NCI-H1105 treated with DMSO at 0.1 percent for 48 hours (cell line): ENCODE results near the gene MRPL41.
"Not testable (repeated sequence)": the region's sequence is repeated elsewhere in the genome, so short reads cannot be mapped to it uniquely, and the experiment has no call there.

Experiments
- DNase-seq: peaks from one replicate; lab custom pipeline; 2025; lab: John Stamatoyannopoulos, UW

MRPL41 gene

GRCh38 chr9:137553654-137554053 lies 2.0 kb downstream of the MRPL41 start:
- not testable (repeated sequence) for DNase-seq

GRCh38 chr9:137554349-137554748 lies 2.7 kb downstream of the MRPL41 start:
- DNase-seq = no peak

GRCh38 chr9:137555179-137555578 lies 3.5 kb downstream of the MRPL41 start:
- DNase-seq = no peak

GRCh38 chr9:137556069-137556838 lies 4.6 kb downstream of the MRPL41 start:
- no peak for DNase-seq

- DNase-seq = no peak
Measured at GRCh38 chr9:137558127-137558526, 6.4 kb downstream of the MRPL41 start.

GRCh38 chr9:137564134-137564533 lies 12.5 kb downstream of the MRPL41 start:
- DNase-seq = no peak

GRCh38 chr9:137564817-137565411 lies 13.2 kb downstream of the MRPL41 start:
- DNase-seq = no peak

GRCh38 chr9:137568445-137568844 lies 16.8 kb downstream of the MRPL41 start:
- DNase-seq = not testable (repeated sequence)

GRCh38 chr9:137569609-137570203 lies 18.0 kb downstream of the MRPL41 start:
- DNase-seq = no peak

GRCh38 chr9:137570566-137570965 lies 18.9 kb downstream of the MRPL41 start:
- no peak for DNase-seq

- DNase-seq = no peak
Measured at GRCh38 chr9:137574192-137574591, 22.5 kb downstream of the MRPL41 start.

GRCh38 chr9:137575364-137575715 lies 23.7 kb downstream of the MRPL41 start:
- DNase-seq = no peak

GRCh38 chr9:137575716-137576411 lies 24.2 kb downstream of the MRPL41 start:
- no peak for DNase-seq

GRCh38 chr9:137578518-137579258 lies 27.0 kb downstream of the MRPL41 start, which contains the start of gene DPH7:
Gene DPH7 (minus strand): TSS chr9:137578925. CDS start chr9:137578777, 148 bp downstream.
- peak; percentile 82 for DNase-seq

- DNase-seq = no peak
Measured at GRCh38 chr9:137579259-137579604, 27.6 kb downstream of the MRPL41 start.

GRCh38 chr9:137580209-137580953 lies 28.7 kb downstream of the MRPL41 start:
- no peak for DNase-seq

GRCh38 chr9:137580954-137581322 lies 29.3 kb downstream of the MRPL41 start:
- DNase-seq = no peak

- no peak for DNase-seq
Measured at GRCh38 chr9:137581361-137582285, 29.9 kb downstream of the MRPL41 start.

GRCh38 chr9:137582286-137582860 lies 30.7 kb downstream of the MRPL41 start:
- no peak for DNase-seq

GRCh38 chr9:137583347-137583746 lies 31.7 kb downstream of the MRPL41 start:
- DNase-seq = no peak
